Renal cortex interstitium (tissue), 3 donors: ENCODE data around the gene IPO5. TPM values are rescaled to one million over a fixed set of nuclear protein-coding genes. Genes with fewer than 3 reads are reported as not detected.

Experiments used
- polyA plus RNA-seq, 3 donors: library from polyadenylated mRNA; unstranded; fragments of 120-200 nt; gene quantifications; one replicate each; pipeline ENCODE4 v1.2.1, GENCODE V29; 2013; ENCODE audit not compliant: insufficient read length in 3 of 3

Gene IPO5
- polyA plus RNA-seq, 3 donors = 177 to 193 (median 179) TPM

Other genes starting within 250 kb of the IPO5 start
- gene FARP1, start 189.4 kb downstream of the IPO5 start, polyA plus RNA-seq = 100 to 1,000 TPM; 251 to 327 (median 255) TPM
- not detected for gene RNF113B, start 223.6 kb downstream of the IPO5 start, polyA plus RNA-seq